Measurements from ENCODE around the gene MYLK2.

DNA sequence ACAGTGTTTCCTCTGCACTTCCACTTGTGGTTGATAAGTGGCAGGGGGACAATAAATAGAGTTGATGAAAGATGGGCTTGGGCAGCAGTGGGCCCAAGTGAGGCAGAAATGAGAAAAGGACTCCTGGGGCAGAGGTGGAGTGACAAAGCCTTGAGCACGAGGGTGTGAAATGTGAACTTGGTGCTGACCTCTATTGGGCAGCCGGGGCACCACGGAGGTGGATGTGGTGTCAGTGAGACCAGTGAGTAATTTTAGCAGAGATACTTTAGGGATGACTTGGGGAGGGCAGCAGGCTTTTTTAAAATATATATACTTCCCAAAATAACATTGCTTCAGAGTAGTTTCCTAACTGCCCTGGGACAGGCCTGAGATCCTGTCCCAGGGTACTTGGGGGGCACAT is 30.6 kb upstream of the MYLK2 start:
- TF ChIP-seq POU2F2 (IDR thresholded peaks at IDR 0.05; ENCODE audit: low read depth, low read length) (no peak), POLR2A (IDR thresholded peaks at IDR 0.05; ENCODE audit: low read depth, low read length) (no peak), POLR2AphosphoS5 (IDR thresholded peaks at IDR 0.05; ENCODE audit: low read depth, low read length) (no peak), TAF1 (IDR thresholded peaks at IDR 0.05; ENCODE audit: low read depth, low read length) (no peak)
